HL-60 (cell line): ENCODE results near the gene FAM89B.

Experiments
- DNase-seq, 2 experiments: peaks; one replicate each; pipeline ENCODE4 v3.0.0-alpha.2; 2010 to 2020; ENCODE audit warnings: low read depth in 1 of 2, low spot score in 1 of 2
- H3K27ac ChIP-seq: fragments of 250-450 bp; sonication (Bioruptor Pico); replicated peaks from 2 replicates; pipeline ENCODE4 v1.5.1; 2020; ENCODE audit warnings: mild to moderate bottlenecking, moderate library complexity
- H3K27me3 ChIP-seq: fragments of 250-450 bp; sonication (Bioruptor Pico); 2 replicates; pipeline ENCODE4 v1.5.1; 2021; ENCODE audit warnings: mild to moderate bottlenecking, moderate library complexity; ENCODE audit not compliant: insufficient read depth, poor library complexity, severe bottlenecking
- H3K4me3 ChIP-seq: replicated peaks from 2 replicates; pipeline ENCODE4 v1.5.1; 2011; ENCODE audit warnings: mild to moderate bottlenecking, control low read depth, low read length; ENCODE audit not compliant: insufficient read depth
- GABPA ChIP-seq: IDR thresholded peaks from 2 replicates; pipeline ENCODE4 v1.6.1; 2012; ENCODE audit warnings: low read depth
- POLR2AphosphoS5 ChIP-seq: IDR thresholded peaks from 2 replicates; pipeline ENCODE4 v1.6.1; 2012; ENCODE audit warnings: low read depth
- SPI1 ChIP-seq: IDR thresholded peaks from 2 replicates; pipeline ENCODE4 v1.6.1; 2012; ENCODE audit warnings: low read depth, mild to moderate bottlenecking, borderline replicate concordance
- TF ChIP-seq, protein P1 (sequence below): IDR thresholded peaks from one replicate; pipeline ENCODE4 v1.5.1; 2011; ENCODE audit warnings: low read length, control low read depth, inconsistent platforms; ENCODE audit not compliant: insufficient read depth
- TF ChIP-seq, protein P2 (sequence below): IDR thresholded peaks from 2 replicates; pipeline ENCODE4 v1.6.1; 2012; ENCODE audit warnings: low read depth; ENCODE audit not compliant: insufficient replicate concordance

The FAM89B gene

DNA sequence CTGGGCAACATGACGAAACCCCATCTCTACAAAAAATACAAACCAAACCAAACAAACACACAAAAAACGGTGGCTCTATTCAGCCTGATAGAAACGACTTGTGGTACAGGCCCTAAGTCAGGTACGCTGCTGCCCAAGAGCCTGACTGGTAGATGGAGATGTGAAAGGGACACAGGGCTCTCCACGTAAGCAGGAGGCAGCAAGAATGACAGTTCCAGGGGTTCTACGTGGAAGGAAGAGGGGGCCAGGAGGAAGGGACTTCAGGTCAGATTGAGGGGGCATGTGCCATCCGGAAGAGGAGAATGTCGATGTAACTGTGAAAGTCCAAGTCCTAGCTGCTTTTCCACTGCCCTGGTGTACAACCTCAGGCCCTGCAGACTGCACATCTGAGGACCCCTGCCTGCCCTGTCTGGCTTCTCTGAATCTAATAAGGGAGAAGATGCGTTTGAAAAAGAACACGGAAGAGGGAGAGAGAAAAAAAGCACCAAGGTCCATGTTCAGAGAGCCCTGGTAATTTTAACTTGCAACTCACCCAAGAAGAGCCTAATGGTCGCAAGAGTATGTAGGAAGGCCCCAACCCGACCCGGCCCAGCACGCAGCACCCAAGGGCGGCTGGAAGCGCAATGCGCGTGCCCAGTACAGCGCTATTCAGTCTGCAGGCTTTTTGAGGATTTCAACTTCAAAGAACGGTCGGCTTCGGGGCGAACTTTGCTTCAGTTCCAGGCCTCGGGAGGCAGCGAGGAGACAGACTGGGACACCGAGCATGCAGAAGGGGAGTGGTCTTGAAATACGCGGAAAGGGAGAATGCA lies 3.0 kb upstream of the FAM89B start:
- peak overlapping the region; percentile 72 for H3K27ac ChIP-seq
- peak overlapping the region; percentile 100 for H3K4me3 ChIP-seq
- no peak for DNase-seq
- TF ChIP-seq, protein P1, sequence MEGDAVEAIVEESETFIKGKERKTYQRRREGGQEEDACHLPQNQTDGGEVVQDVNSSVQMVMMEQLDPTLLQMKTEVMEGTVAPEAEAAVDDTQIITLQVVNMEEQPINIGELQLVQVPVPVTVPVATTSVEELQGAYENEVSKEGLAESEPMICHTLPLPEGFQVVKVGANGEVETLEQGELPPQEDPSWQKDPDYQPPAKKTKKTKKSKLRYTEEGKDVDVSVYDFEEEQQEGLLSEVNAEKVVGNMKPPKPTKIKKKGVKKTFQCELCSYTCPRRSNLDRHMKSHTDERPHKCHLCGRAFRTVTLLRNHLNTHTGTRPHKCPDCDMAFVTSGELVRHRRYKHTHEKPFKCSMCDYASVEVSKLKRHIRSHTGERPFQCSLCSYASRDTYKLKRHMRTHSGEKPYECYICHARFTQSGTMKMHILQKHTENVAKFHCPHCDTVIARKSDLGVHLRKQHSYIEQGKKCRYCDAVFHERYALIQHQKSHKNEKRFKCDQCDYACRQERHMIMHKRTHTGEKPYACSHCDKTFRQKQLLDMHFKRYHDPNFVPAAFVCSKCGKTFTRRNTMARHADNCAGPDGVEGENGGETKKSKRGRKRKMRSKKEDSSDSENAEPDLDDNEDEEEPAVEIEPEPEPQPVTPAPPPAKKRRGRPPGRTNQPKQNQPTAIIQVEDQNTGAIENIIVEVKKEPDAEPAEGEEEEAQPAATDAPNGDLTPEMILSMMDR: no peak
- TF ChIP-seq SPI1 (no peak), GABPA (no peak), POLR2AphosphoS5 (peak; percentile 39; the same call in 1 of the 2 replicates)
- TF ChIP-seq, protein P2, sequence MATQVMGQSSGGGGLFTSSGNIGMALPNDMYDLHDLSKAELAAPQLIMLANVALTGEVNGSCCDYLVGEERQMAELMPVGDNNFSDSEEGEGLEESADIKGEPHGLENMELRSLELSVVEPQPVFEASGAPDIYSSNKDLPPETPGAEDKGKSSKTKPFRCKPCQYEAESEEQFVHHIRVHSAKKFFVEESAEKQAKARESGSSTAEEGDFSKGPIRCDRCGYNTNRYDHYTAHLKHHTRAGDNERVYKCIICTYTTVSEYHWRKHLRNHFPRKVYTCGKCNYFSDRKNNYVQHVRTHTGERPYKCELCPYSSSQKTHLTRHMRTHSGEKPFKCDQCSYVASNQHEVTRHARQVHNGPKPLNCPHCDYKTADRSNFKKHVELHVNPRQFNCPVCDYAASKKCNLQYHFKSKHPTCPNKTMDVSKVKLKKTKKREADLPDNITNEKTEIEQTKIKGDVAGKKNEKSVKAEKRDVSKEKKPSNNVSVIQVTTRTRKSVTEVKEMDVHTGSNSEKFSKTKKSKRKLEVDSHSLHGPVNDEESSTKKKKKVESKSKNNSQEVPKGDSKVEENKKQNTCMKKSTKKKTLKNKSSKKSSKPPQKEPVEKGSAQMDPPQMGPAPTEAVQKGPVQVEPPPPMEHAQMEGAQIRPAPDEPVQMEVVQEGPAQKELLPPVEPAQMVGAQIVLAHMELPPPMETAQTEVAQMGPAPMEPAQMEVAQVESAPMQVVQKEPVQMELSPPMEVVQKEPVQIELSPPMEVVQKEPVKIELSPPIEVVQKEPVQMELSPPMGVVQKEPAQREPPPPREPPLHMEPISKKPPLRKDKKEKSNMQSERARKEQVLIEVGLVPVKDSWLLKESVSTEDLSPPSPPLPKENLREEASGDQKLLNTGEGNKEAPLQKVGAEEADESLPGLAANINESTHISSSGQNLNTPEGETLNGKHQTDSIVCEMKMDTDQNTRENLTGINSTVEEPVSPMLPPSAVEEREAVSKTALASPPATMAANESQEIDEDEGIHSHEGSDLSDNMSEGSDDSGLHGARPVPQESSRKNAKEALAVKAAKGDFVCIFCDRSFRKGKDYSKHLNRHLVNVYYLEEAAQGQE: peak; percentile 39
- no peaks in the 10 kb centered on the region for H3K27me3 ChIP-seq

DNA sequence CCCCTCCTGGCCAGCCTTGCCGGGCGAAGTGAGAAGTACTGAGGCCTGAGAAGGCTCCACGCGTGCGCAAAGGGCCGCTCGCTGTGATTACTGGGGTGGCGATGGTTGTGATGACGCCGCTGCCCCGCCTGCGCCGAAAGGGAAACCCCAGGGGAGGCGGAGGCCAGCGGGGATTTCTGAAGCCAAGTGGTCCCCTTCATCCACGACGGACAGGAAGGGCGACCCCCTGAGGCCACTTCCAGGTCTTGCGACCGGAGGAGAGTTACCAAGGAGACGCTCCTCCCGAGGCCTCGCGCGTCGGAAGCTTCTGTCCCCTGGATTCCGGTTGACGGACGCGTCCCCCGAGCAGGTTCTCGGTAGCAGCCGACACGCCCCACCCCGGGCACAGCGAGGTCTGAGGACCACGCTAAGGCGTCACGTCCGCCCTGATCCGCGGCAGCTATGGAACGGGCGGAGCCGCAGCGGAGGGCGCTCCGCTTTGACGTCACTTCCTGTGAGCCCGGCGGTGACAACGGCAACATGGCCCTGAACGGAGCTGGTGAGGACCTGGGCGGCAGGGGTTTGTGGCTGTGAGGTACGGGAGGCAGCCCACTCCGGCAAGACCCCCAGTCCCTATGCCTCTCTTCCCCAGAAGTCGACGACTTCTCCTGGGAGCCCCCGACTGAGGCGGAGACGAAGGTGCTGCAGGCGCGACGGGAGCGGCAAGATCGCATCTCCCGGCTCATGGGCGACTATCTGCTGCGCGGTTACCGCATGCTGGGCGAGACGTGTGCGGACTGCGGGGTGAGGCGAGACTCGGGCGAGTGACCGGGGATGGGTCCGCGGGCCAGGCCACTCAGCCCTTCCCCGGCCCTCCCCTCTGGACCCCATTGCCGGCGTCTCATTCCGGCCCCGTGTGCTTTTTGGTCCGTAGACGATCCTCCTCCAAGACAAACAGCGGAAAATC lies 2.1 kb upstream of the FAM89B start, which contains the start of gene ZNRD2:
ZNRD2 (plus strand) TSS at position 505 of the 946 bp plus-strand sequence; CDS start at position 520, 15 bp downstream.
- Histone ChIP-seq H3K27ac (peak within 1 kb of the TSS; percentile 72), H3K4me3 (peak within 1 kb of the TSS; percentile 100), H3K27me3 (no peaks in the 10 kb centered on the region)
- DNase-seq: peak; percentile 98 to 99
- TF ChIP-seq, protein P2: no peak
- TF ChIP-seq GABPA (peak; percentile 94), POLR2AphosphoS5 (peak; percentile 48), SPI1 (no peak)
- TF ChIP-seq, protein P1: peak; percentile 15

DNA sequence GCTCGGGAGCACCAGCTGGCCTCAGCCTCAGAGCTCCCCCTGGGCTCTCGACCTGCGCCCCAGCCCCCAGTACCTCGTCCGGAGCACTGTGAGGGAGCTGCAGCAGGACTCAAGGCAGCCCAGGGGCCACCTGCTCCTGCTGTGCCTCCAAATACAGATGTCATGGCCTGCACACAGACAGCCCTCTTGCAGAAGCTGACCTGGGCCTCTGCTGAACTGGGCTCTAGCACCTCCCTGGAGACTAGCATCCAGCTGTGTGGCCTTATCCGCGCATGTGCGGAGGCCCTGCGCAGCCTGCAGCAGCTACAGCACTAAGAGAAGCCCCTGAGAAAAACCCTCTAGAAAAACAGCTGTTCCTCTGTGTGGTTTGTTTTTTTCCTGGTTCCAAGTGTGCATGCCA lies 918 bp upstream of the FAM89B start:
- Histone ChIP-seq H3K4me3 (peak overlapping the region; percentile 100), H3K27me3 (no peaks in the 10 kb centered on the region), H3K27ac (peak overlapping the region; percentile 52; the same call in 1 of the 2 replicates)
- TF ChIP-seq, protein P2: no peak
- TF ChIP-seq SPI1 (no peak), POLR2AphosphoS5 (no peak), GABPA (no peak)
- TF ChIP-seq, protein P1: no peak
- no peak for DNase-seq
